Stimulated activated naive CD8-positive, alpha-beta T cell treated with anti-CD3 and anti-CD28 coated beads, Interleukin-15, amount 100 ng/mL, for 72 hours (primary cell): Measurements from ENCODE around the gene TBC1D16.
"Not testable (repeated sequence)": the region's sequence is repeated elsewhere in the genome, so short reads cannot be mapped to it uniquely, and the experiment has no call there.

Experiments
- ATAC-seq: fragments of 150-1000 bp; cut with Tn5 transposase; 2 replicates; pipeline ENCODE4 v1.10.0; 2021; ENCODE audit warnings: mild to moderate bottlenecking, moderate library complexity
- DNase-seq, 2 donors: peaks; one replicate each; pipeline ENCODE4 v3.0.0; 2021 to 2022
- H3K27ac Mint-ChIP-seq, 2 donors: one replicate each; pipeline ENCODE4 v1.8.0; 2022; ENCODE audit warnings: mild to moderate bottlenecking in 2 of 2, mixed read lengths in 2 of 2, moderate library complexity in 2 of 2
- H3K27me3 Mint-ChIP-seq: one replicate; pipeline ENCODE4 v1.8.0; 2022; ENCODE audit warnings: mixed read lengths
- H3K4me1 Mint-ChIP-seq: one replicate; pipeline ENCODE4 v1.8.0; 2022; ENCODE audit warnings: mild to moderate bottlenecking, mixed read lengths
- H3K4me3 Mint-ChIP-seq, 2 donors: one replicate each; pipeline ENCODE4 v1.8.0; 2022; ENCODE audit warnings: mild to moderate bottlenecking in 2 of 2, mixed read lengths in 2 of 2, moderate library complexity in 1 of 2
- H3K9me3 Mint-ChIP-seq, 2 donors: one replicate each; pipeline ENCODE4 v1.8.0; 2022; ENCODE audit warnings: mixed read lengths in 2 of 2

TBC1D16 gene

GRCh38 chr17:80061421-80061820 is 25.7 kb upstream of the TBC1D16 start:
- DNase-seq (no peak), ATAC-seq (no peak)
- H3K27me3 Mint-ChIP-seq, result no peaks in the 10 kb centered on the region
- H3K4me1 Mint-ChIP-seq, result no peaks in the 10 kb centered on the region
- H3K9me3 Mint-ChIP-seq, result no peaks in the 10 kb centered on the region
- H3K27ac Mint-ChIP-seq, result no peak overlapping the region
- no peak overlapping the region for H3K4me3 Mint-ChIP-seq

GRCh38 chr17:80060644-80061043 is 25.0 kb upstream of the TBC1D16 start:
- DNase-seq, result no peak
- ATAC-seq, result no peak
- Mint-ChIP-seq H3K27ac (no peak overlapping the region), H3K4me1 (no peaks in the 10 kb centered on the region), H3K27me3 (no peaks in the 10 kb centered on the region), H3K9me3 (no peaks in the 10 kb centered on the region), H3K4me3 (no peak overlapping the region)

GRCh38 chr17:80058311-80058955 is 22.8 kb upstream of the TBC1D16 start:
- Mint-ChIP-seq H3K9me3 (no peaks in the 10 kb centered on the region), H3K4me1 (no peaks in the 10 kb centered on the region), H3K4me3 (no peak overlapping the region), H3K27ac (no peak overlapping the region), H3K27me3 (no peaks in the 10 kb centered on the region)
- ATAC-seq, result no peak
- no peak for DNase-seq

- Mint-ChIP-seq H3K4me3 (no peak overlapping the region), H3K27me3 (no peaks in the 10 kb centered on the region), H3K4me1 (no peaks in the 10 kb centered on the region), H3K27ac (no peak overlapping the region), H3K9me3 (no peaks in the 10 kb centered on the region)
- ATAC-seq, result no peak
- DNase-seq, result no peak
These were observed 19.9 kb upstream of the TBC1D16 start for GRCh38 chr17:80055597-80055996.

GRCh38 chr17:80053102-80053501 is 17.4 kb upstream of the TBC1D16 start:
- no peaks in the 10 kb centered on the region for H3K9me3 Mint-ChIP-seq
- no peaks in the 10 kb centered on the region for H3K27me3 Mint-ChIP-seq
- no peak overlapping the region for H3K4me3 Mint-ChIP-seq
- DNase-seq (no peak), ATAC-seq (no peak)
- H3K4me1 Mint-ChIP-seq, result no peaks in the 10 kb centered on the region
- H3K27ac Mint-ChIP-seq, result no peak overlapping the region

GRCh38 chr17:80051681-80052080 is 16.0 kb upstream of the TBC1D16 start:
- Mint-ChIP-seq H3K27ac (no peak overlapping the region), H3K27me3 (no peaks in the 10 kb centered on the region), H3K9me3 (no peaks in the 10 kb centered on the region), H3K4me1 (no peaks in the 10 kb centered on the region), H3K4me3 (no peak overlapping the region)
- ATAC-seq (no peak), DNase-seq (no peak)

GRCh38 chr17:80050706-80051105 is 15.0 kb upstream of the TBC1D16 start:
- no peak for ATAC-seq
- Mint-ChIP-seq H3K4me1 (no peaks in the 10 kb centered on the region), H3K27ac (peak overlapping the region in 1 of 2 donors; percentile 64), H3K9me3 (no peaks in the 10 kb centered on the region), H3K4me3 (no peak overlapping the region), H3K27me3 (no peaks in the 10 kb centered on the region)
- no peak for DNase-seq

- no peak for DNase-seq
- H3K27ac Mint-ChIP-seq, result no peak overlapping the region
- no peaks in the 10 kb centered on the region for H3K9me3 Mint-ChIP-seq
- no peak overlapping the region for H3K4me3 Mint-ChIP-seq
- no peaks in the 10 kb centered on the region for H3K4me1 Mint-ChIP-seq
- ATAC-seq, result no peak
- H3K27me3 Mint-ChIP-seq, result no peaks in the 10 kb centered on the region
These were observed 14.3 kb upstream of the TBC1D16 start for GRCh38 chr17:80049986-80050385.

- no peak overlapping the region for H3K4me3 Mint-ChIP-seq
- DNase-seq (no peak), ATAC-seq (no peak)
- no peak overlapping the region for H3K27ac Mint-ChIP-seq
- H3K9me3 Mint-ChIP-seq, result no peaks in the 10 kb centered on the region
- no peaks in the 10 kb centered on the region for H3K4me1 Mint-ChIP-seq
- no peaks in the 10 kb centered on the region for H3K27me3 Mint-ChIP-seq
These were observed 11.5 kb upstream of the TBC1D16 start for GRCh38 chr17:80047176-80047575.

GRCh38 chr17:80046709-80047108 is 11.0 kb upstream of the TBC1D16 start:
- H3K9me3 Mint-ChIP-seq, H3K27ac Mint-ChIP-seq, H3K27me3 Mint-ChIP-seq, DNase-seq, H3K4me3 Mint-ChIP-seq, ATAC-seq, H3K4me1 Mint-ChIP-seq: not testable (repeated sequence)

- ATAC-seq (no peak), DNase-seq (no peak)
- Mint-ChIP-seq H3K27ac (no peak overlapping the region), H3K4me3 (no peak overlapping the region), H3K4me1 (no peaks in the 10 kb centered on the region), H3K9me3 (no peaks in the 10 kb centered on the region), H3K27me3 (no peaks in the 10 kb centered on the region)
These were observed 10.0 kb upstream of the TBC1D16 start for GRCh38 chr17:80045703-80046102.

- ATAC-seq, result no peak
- H3K27me3 Mint-ChIP-seq, result no peaks in the 10 kb centered on the region
- H3K27ac Mint-ChIP-seq, result no peak overlapping the region
- no peaks in the 10 kb centered on the region for H3K4me1 Mint-ChIP-seq
- no peaks in the 10 kb centered on the region for H3K9me3 Mint-ChIP-seq
- no peak overlapping the region for H3K4me3 Mint-ChIP-seq
- no peak for DNase-seq
These were observed 8.3 kb upstream of the TBC1D16 start for GRCh38 chr17:80043963-80044362.

GRCh38 chr17:80036715-80037477 is 1.2 kb upstream of the TBC1D16 start:
- H3K4me1 Mint-ChIP-seq, result peaks cover 17% of the 10 kb centered on the region
- DNase-seq, result peak; percentile 21 to 40
- H3K27me3 Mint-ChIP-seq, result peaks cover 28% of the 10 kb centered on the region
- H3K27ac Mint-ChIP-seq, result peak overlapping the region; percentile 86 to 94
- peak overlapping the region; percentile 82 to 94 for H3K4me3 Mint-ChIP-seq
- no peaks in the 10 kb centered on the region for H3K9me3 Mint-ChIP-seq
- peak; percentile 51 for ATAC-seq

- ATAC-seq, result peak; percentile 88
- Mint-ChIP-seq H3K4me3 (peak within 1 kb of the TSS; percentile 82 to 97), H3K27ac (peak within 1 kb of the TSS; percentile 86 to 94)
These were observed 454 bp upstream of the TBC1D16 start, which contains the start of gene CCDC40 for GRCh38 chr17:80035937-80036714. TSS of gene CCDC40 (plus strand) at chr17:80036642. CDS start at chr17:80036663, 21 bp downstream.

GRCh38 chr17:80034791-80035686 is 633 bp downstream of the TBC1D16 start:
- Mint-ChIP-seq H3K27ac (peak overlapping the region; percentile 75 to 95), H3K27me3 (peaks cover 28% of the 10 kb centered on the region)

More at GRCh38 chr17:80035937-80036714, 454 bp upstream of the TBC1D16 start, which contains the start of gene CCDC40:
- peaks cover 28% of the 10 kb centered on the region for H3K27me3 Mint-ChIP-seq
- no peaks in the 10 kb centered on the region for H3K9me3 Mint-ChIP-seq
- peak; percentile 73 to 77 for DNase-seq
- peaks cover 19% of the 10 kb centered on the region for H3K4me1 Mint-ChIP-seq

More at GRCh38 chr17:80034791-80035686, 633 bp downstream of the TBC1D16 start:
- no peaks in the 10 kb centered on the region for H3K9me3 Mint-ChIP-seq
- DNase-seq (peak; percentile 44 to 54), ATAC-seq (peak; percentile 66)
- H3K4me1 Mint-ChIP-seq, result peaks cover 19% of the 10 kb centered on the region
- H3K4me3 Mint-ChIP-seq, result peak overlapping the region; percentile 97 to 99
